Measurements from ENCODE around the gene FNBP1. TPM values are rescaled to one million over a fixed set of nuclear protein-coding genes. Genes with fewer than 3 reads are reported as not detected.

The FNBP1 gene
- total and polyA plus RNA-seq, 2 of the 8 experiments (the other 6 are each of a cell fraction or from before 2014, with no cell fraction given): 7.2 to 40.9 TPM

- TF ChIP-seq CTCF (IDR thresholded peaks at IDR 0.05; ENCODE audit: control extremely low read depth in 1 of 3, insufficient read depth in 1 of 3, low read depth in 1 of 3, low read length in 3 of 3): no peak
- no peak for TF ChIP-seq CHD2 (IDR thresholded peaks at IDR 0.05; ENCODE audit: low read length)
- TF ChIP-seq CBX8 (IDR thresholded peaks at IDR 0.05; ENCODE audit: borderline replicate concordance, low read depth, low read length): no peak
- no peak for TF ChIP-seq JUND (IDR thresholded peaks at IDR 0.05; ENCODE audit: low read length)
- TF ChIP-seq KDM4A (IDR thresholded peaks at IDR 0.05; ENCODE audit: low read depth, low read length, severe bottlenecking): no peak
- TF ChIP-seq POLR2AphosphoS5 (IDR thresholded peaks at IDR 0.05; ENCODE audit: low read depth, low read length): no peak
- TF ChIP-seq FOSL1 (IDR thresholded peaks at IDR 0.05; ENCODE audit: insufficient read depth, low read depth, low read length): no peak
- TF ChIP-seq SUZ12 (IDR thresholded peaks at IDR 0.05; ENCODE audit: low read length): no peak
- no peak for TF ChIP-seq CEBPB (IDR thresholded peaks at IDR 0.05; ENCODE audit: low read depth, low read length)
- no peak for TF ChIP-seq SIN3A (conservative IDR thresholded peaks at IDR 0.05 in 1 of 2, IDR thresholded peaks at IDR 0.05 in 1 of 2; ENCODE audit: low read depth in 1 of 2, low read length in 2 of 2)
These were observed 32.6 kb downstream of the FNBP1 start (continued) for GRCh38 chr9:130010151-130010988.
